DOHH2 (cell line): ENCODE results near the gene SLC16A7.

ENCODE experiments used
- H3F3A ChIP-seq: fragments of 200-600 bp; sonication (generic), shearing (Covaris generic); 2 replicates; pipeline ENCODE4 v1.6.0; 2016; ENCODE audit warnings: antibody characterized with exemption, mild to moderate bottlenecking; ENCODE audit not compliant: control insufficient read depth, insufficient read depth
- H3K27ac ChIP-seq: fragments of 200-600 bp; sonication (generic); 2 replicates; pipeline ENCODE4 v1.5.1; 2014; ENCODE audit warnings: low read depth, mild to moderate bottlenecking, low read length, moderate library complexity
- H3K27me3 ChIP-seq: fragments of 200-600 bp; sonication (generic); 2 replicates; pipeline ENCODE4 v1.6.1; 2014; ENCODE audit warnings: mild to moderate bottlenecking, low read length, mixed read lengths; ENCODE audit not compliant: control insufficient read depth
- H3K36me3 ChIP-seq: fragments of 200-600 bp; sonication (generic); 2 replicates; pipeline ENCODE4 v1.6.1; 2014; ENCODE audit warnings: mild to moderate bottlenecking, low read length, moderate library complexity, mixed read lengths; ENCODE audit not compliant: control insufficient read depth
- H3K4me1 ChIP-seq: fragments of 200-600 bp; sonication (generic); 2 replicates; pipeline ENCODE4 v1.6.1; 2014; ENCODE audit warnings: mild to moderate bottlenecking, low read length, mixed read lengths; ENCODE audit not compliant: control insufficient read depth
- H3K4me2 ChIP-seq: fragments of 200-600 bp; sonication (generic); 2 replicates; pipeline ENCODE4 v1.6.0; 2014; ENCODE audit warnings: mild to moderate bottlenecking, low read length, moderate library complexity
- H3K4me3 ChIP-seq: fragments of 200-600 bp; sonication (generic); 2 replicates; pipeline ENCODE4 v1.5.1; 2014; ENCODE audit warnings: mild to moderate bottlenecking, low read length, mixed read lengths
- H3K79me2 ChIP-seq: fragments of 200-600 bp; sonication (generic); 2 replicates; pipeline ENCODE4 v1.6.1; 2014; ENCODE audit warnings: mild to moderate bottlenecking, low read length, mixed read lengths; ENCODE audit not compliant: control insufficient read depth
- H3K9me2 ChIP-seq: fragments of 200-600 bp; sonication (generic); replicated peaks from 2 replicates; pipeline ENCODE4 v1.6.1; 2014; ENCODE audit warnings: mild to moderate bottlenecking, low read length, mixed read lengths; ENCODE audit not compliant: control insufficient read depth
- H3K9me3 ChIP-seq: fragments of 200-600 bp; sonication (generic); 2 replicates; pipeline ENCODE4 v1.6.1; 2014; ENCODE audit warnings: antibody characterized with exemption, low read length, mixed read lengths; ENCODE audit not compliant: control insufficient read depth, insufficient read depth
- H4K20me1 ChIP-seq: fragments of 200-600 bp; sonication (generic); 2 replicates; pipeline ENCODE4 v1.6.0; 2014; ENCODE audit warnings: low read depth, mild to moderate bottlenecking, antibody characterized with exemption, low read length, moderate library complexity; ENCODE audit not compliant: control insufficient read depth, insufficient read depth
- CTCF ChIP-seq: fragments of 200-600 bp; sonication (generic); IDR thresholded peaks from one replicate; pipeline ENCODE4 v1.5.1; 2014; ENCODE audit warnings: antibody characterized with exemption, mild to moderate bottlenecking, low read depth, low read length; ENCODE audit not compliant: poor library complexity, severe bottlenecking
- EZH2phosphoT487 ChIP-seq: fragments of 200-600 bp; sonication (generic); IDR thresholded peaks from 2 replicates; pipeline ENCODE4 v1.6.1; 2017; ENCODE audit warnings: borderline replicate concordance, mild to moderate bottlenecking, antibody characterized with exemption, low read length, moderate library complexity, mixed read lengths

The SLC16A7 gene

GRCh38 chr12:59828521-59828920, 232.7 kb downstream of the SLC16A7 start:
- Histone ChIP-seq H3K4me1 (no peaks in the 10 kb centered on the region), H3K4me2 (no peak overlapping the region), H3K9me2 (no peaks in the 10 kb centered on the region), H3F3A (no peaks in the 10 kb centered on the region), H3K4me3 (no peak overlapping the region), H3K27me3 (no peaks in the 10 kb centered on the region), H3K36me3 (no peaks in the 10 kb centered on the region), H4K20me1 (no peaks in the 10 kb centered on the region), H3K27ac (no peak overlapping the region), H3K79me2 (no peaks in the 10 kb centered on the region), H3K9me3 (no peaks in the 10 kb centered on the region)
- TF ChIP-seq CTCF, result no peak
- no peak for TF ChIP-seq EZH2phosphoT487

- Histone ChIP-seq H3K9me2 (no peaks in the 10 kb centered on the region), H3K79me2 (no peaks in the 10 kb centered on the region), H3K4me2 (no peak overlapping the region), H4K20me1 (no peaks in the 10 kb centered on the region), H3K27ac (no peak overlapping the region), H3K36me3 (no peaks in the 10 kb centered on the region), H3K4me1 (no peaks in the 10 kb centered on the region), H3K27me3 (no peaks in the 10 kb centered on the region), H3F3A (no peaks in the 10 kb centered on the region), H3K9me3 (no peaks in the 10 kb centered on the region), H3K4me3 (no peak overlapping the region)
- TF ChIP-seq EZH2phosphoT487 (no peak), CTCF (no peak)
Measured at GRCh38 chr12:59833408-59833807, 237.6 kb downstream of the SLC16A7 start.

GRCh38 chr12:59834659-59835474, 239.0 kb downstream of the SLC16A7 start:
- Histone ChIP-seq H3K27ac (no peak overlapping the region), H3K36me3 (no peaks in the 10 kb centered on the region), H3K9me3 (no peaks in the 10 kb centered on the region), H3F3A (no peaks in the 10 kb centered on the region), H3K79me2 (no peaks in the 10 kb centered on the region), H4K20me1 (no peaks in the 10 kb centered on the region), H3K4me1 (no peaks in the 10 kb centered on the region), H3K27me3 (no peaks in the 10 kb centered on the region), H3K4me2 (no peak overlapping the region), H3K9me2 (no peaks in the 10 kb centered on the region), H3K4me3 (no peak overlapping the region)
- TF ChIP-seq EZH2phosphoT487 (no peak), CTCF (peak; percentile 68)
